GM23248 (cell line): Measurements from ENCODE around the gene BRF1.

ENCODE experiments used
- EZH2 ChIP-seq: fragments of 200-600 bp; sonication (generic); IDR thresholded peaks from 2 replicates; pipeline ENCODE4 v1.6.1; 2018; ENCODE audit warnings: antibody characterized with exemption, mild to moderate bottlenecking; ENCODE audit not compliant: insufficient read depth, poor library complexity, severe bottlenecking
- EZH2phosphoT487 ChIP-seq: fragments of 200-600 bp; sonication (generic); IDR thresholded peaks from 2 replicates; pipeline ENCODE4 v1.6.1; 2018; ENCODE audit warnings: antibody characterized with exemption, moderate library complexity, mild to moderate bottlenecking, low read depth; ENCODE audit not compliant: insufficient read depth

DNA sequence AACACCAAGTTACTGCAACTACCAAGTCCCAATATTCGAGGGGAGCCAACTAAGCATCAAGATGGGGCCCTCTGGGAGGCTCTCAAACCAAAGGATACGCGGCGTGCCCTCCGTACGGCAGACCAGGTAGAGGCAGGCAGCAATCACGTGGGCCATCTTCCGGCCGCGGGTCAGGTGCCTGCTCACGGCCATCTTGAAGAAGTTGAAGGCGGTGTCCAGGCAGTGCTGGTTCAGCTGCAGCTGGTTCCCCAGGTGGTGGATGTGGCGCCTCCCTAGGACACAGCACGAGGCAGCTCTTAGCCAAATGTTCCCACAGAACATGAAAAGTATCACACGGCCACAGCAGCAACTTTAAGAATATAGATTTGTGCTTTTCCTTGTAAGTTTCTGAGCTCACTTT, 28.2 kb downstream of the BRF1 start:
- TF ChIP-seq EZH2 (no peak), EZH2phosphoT487 (no peak)
